HG03571 (cell line): ENCODE measurements around the gene TAF4B.
"Not testable (repeated sequence)": the region's sequence is repeated elsewhere in the genome, so short reads cannot be mapped to it uniquely, and the experiment has no call there.

ENCODE experiments used
- ATAC-seq: cut with Tn5 transposase; IDR thresholded peaks from one replicate; pipeline ENCODE4 v1.9.1; 2021; ENCODE audit not compliant: unreplicated experiment

Gene TAF4B

GRCh38 chr18:26370037-26370436 lies 143.8 kb downstream of the TAF4B start:
- no peak for ATAC-seq

GRCh38 chr18:26376105-26376504 lies 149.9 kb downstream of the TAF4B start:
- ATAC-seq = no peak

- no peak for ATAC-seq
Measured at GRCh38 chr18:26378701-26379100, 152.5 kb downstream of the TAF4B start.

- not testable (repeated sequence) for ATAC-seq
Measured at GRCh38 chr18:26381555-26381954, 155.3 kb downstream of the TAF4B start.

GRCh38 chr18:26383454-26384270 lies 157.4 kb downstream of the TAF4B start:
- ATAC-seq = peak; percentile 64

GRCh38 chr18:26386002-26386401 lies 159.8 kb downstream of the TAF4B start:
- ATAC-seq = no peak

GRCh38 chr18:26386441-26386840 lies 160.2 kb downstream of the TAF4B start:
- ATAC-seq = no peak

GRCh38 chr18:26394047-26394654 lies 167.9 kb downstream of the TAF4B start:
- ATAC-seq = no peak

- no peak for ATAC-seq
Measured at GRCh38 chr18:26397019-26397418, 170.8 kb downstream of the TAF4B start.

GRCh38 chr18:26403491-26403890 lies 177.2 kb downstream of the TAF4B start:
- no peak for ATAC-seq

- peak; percentile 73 for ATAC-seq
Measured at GRCh38 chr18:26405190-26405801, 179.1 kb downstream of the TAF4B start.

- ATAC-seq = no peak
Measured at GRCh38 chr18:26406324-26406723, 180.1 kb downstream of the TAF4B start.

- no peak for ATAC-seq
Measured at GRCh38 chr18:26406854-26407517, 180.7 kb downstream of the TAF4B start.

GRCh38 chr18:26407736-26408601 lies 181.7 kb downstream of the TAF4B start:
- ATAC-seq = no peak

- ATAC-seq = no peak
Measured at GRCh38 chr18:26409091-26409490, 182.8 kb downstream of the TAF4B start.

- ATAC-seq = no peak
Measured at GRCh38 chr18:26414901-26415440, 188.7 kb downstream of the TAF4B start.

GRCh38 chr18:26415631-26416030 lies 189.4 kb downstream of the TAF4B start:
- ATAC-seq = no peak

- ATAC-seq = no peak
Measured at GRCh38 chr18:26416652-26417150, 190.5 kb downstream of the TAF4B start.

GRCh38 chr18:26417190-26417589 lies 190.9 kb downstream of the TAF4B start:
- ATAC-seq = no peak

- no peak for ATAC-seq
Measured at GRCh38 chr18:26418225-26418624, 192.0 kb downstream of the TAF4B start.
